Amygdala (tissue), 56 donors: ENCODE measurements around the gene TMCO4.
"Not testable (repeated sequence)": the region's sequence is repeated elsewhere in the genome, so short reads cannot be mapped to it uniquely, and the experiment has no call there.

ENCODE experiments used
- DNase-seq, 56 donors: peaks; one replicate each; lab custom pipeline; 2025; lab: John Stamatoyannopoulos, UW

Gene TMCO4

GRCh38 chr1:19799230-19800075 is at the start of gene TMCO4:
Gene TMCO4, minus strand, starts transcription at chr1:19799916. Its CDS starts 19,158 bp downstream, at chr1:19780758.
- peak in 6 of 56 donors; percentile 1 to 19 (median 8) for DNase-seq

- not testable (repeated sequence) for DNase-seq
These were observed 49.6 kb upstream of the TMCO4 start for GRCh38 chr1:19849307-19849706.

- not testable (repeated sequence) for DNase-seq
These were observed 47.6 kb upstream of the TMCO4 start for GRCh38 chr1:19847334-19847733.

- DNase-seq = no peak
These were observed 46.6 kb upstream of the TMCO4 start for GRCh38 chr1:19846338-19846737.

- DNase-seq = no peak
These were observed 45.8 kb upstream of the TMCO4 start for GRCh38 chr1:19845555-19845954.

- DNase-seq = no peak
These were observed 45.2 kb upstream of the TMCO4 start for GRCh38 chr1:19844731-19845495.

GRCh38 chr1:19840228-19840627 is 40.5 kb upstream of the TMCO4 start:
- no peak for DNase-seq

- DNase-seq = no peak
These were observed 38.1 kb upstream of the TMCO4 start for GRCh38 chr1:19837866-19838265.

GRCh38 chr1:19835578-19835977 is 35.9 kb upstream of the TMCO4 start:
- no peak for DNase-seq

- no peak for DNase-seq
These were observed 31.7 kb upstream of the TMCO4 start for GRCh38 chr1:19831441-19831840.

GRCh38 chr1:19828546-19828945 is 28.8 kb upstream of the TMCO4 start:
- DNase-seq = no peak

GRCh38 chr1:19825298-19825697 is 25.6 kb upstream of the TMCO4 start:
- DNase-seq = no peak

GRCh38 chr1:19824541-19824940 is 24.8 kb upstream of the TMCO4 start:
- no peak for DNase-seq

GRCh38 chr1:19824036-19824435 is 24.3 kb upstream of the TMCO4 start:
- DNase-seq = no peak

GRCh38 chr1:19819701-19820100 is 20.0 kb upstream of the TMCO4 start:
- DNase-seq = no peak

- no peak for DNase-seq
These were observed 18.6 kb upstream of the TMCO4 start for GRCh38 chr1:19818324-19818723.

- no peak for DNase-seq
These were observed 17.4 kb upstream of the TMCO4 start for GRCh38 chr1:19817160-19817559.

GRCh38 chr1:19816737-19817086 is 17.0 kb upstream of the TMCO4 start:
- not testable (repeated sequence) for DNase-seq

- no peak for DNase-seq
These were observed 16.4 kb upstream of the TMCO4 start for GRCh38 chr1:19815801-19816736.

- DNase-seq = no peak
These were observed 15.2 kb upstream of the TMCO4 start, which contains the start of gene RNF186 for GRCh38 chr1:19814681-19815503. Gene RNF186, minus strand, starts transcription at chr1:19815283. Its CDS starts 182 bp downstream, at chr1:19815101.
